Measurements from ENCODE around the gene IRAK3. TPM values are rescaled to one million over a fixed set of nuclear protein-coding genes. Genes with fewer than 3 reads are reported as not detected.

The IRAK3 gene
- total RNA-seq, 1 donor, result 3.6 TPM

GRCh38 chr12:66149702-66150398, 39.2 kb upstream of the IRAK3 start:
- TF ChIP-seq, protein P1, sequence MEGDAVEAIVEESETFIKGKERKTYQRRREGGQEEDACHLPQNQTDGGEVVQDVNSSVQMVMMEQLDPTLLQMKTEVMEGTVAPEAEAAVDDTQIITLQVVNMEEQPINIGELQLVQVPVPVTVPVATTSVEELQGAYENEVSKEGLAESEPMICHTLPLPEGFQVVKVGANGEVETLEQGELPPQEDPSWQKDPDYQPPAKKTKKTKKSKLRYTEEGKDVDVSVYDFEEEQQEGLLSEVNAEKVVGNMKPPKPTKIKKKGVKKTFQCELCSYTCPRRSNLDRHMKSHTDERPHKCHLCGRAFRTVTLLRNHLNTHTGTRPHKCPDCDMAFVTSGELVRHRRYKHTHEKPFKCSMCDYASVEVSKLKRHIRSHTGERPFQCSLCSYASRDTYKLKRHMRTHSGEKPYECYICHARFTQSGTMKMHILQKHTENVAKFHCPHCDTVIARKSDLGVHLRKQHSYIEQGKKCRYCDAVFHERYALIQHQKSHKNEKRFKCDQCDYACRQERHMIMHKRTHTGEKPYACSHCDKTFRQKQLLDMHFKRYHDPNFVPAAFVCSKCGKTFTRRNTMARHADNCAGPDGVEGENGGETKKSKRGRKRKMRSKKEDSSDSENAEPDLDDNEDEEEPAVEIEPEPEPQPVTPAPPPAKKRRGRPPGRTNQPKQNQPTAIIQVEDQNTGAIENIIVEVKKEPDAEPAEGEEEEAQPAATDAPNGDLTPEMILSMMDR (IDR thresholded peaks at IDR 0.05; ENCODE audit: extremely low read depth, low read depth, low read length), result peak; percentile 14
- H3K4me1 ChIP-seq (ENCODE audit: insufficient read depth, low read length), result peaks cover 9% of the 10 kb centered on the region
- no peak overlapping the region for H3K27ac ChIP-seq (ENCODE audit: low read depth, low read length)
- H3K27me3 ChIP-seq (ENCODE audit: insufficient read depth, low read length), result no peaks in the 10 kb centered on the region
- peaks cover 10% of the 10 kb centered on the region for H3K79me2 ChIP-seq (ENCODE audit: insufficient read depth, low read length)
- no peak for DNase-seq (ENCODE audit: insufficient read length, low spot score, missing footprints)
- H4K20me1 ChIP-seq (ENCODE audit: insufficient read depth, low read length), result peaks cover under 1% of the 10 kb centered on the region
- no peak overlapping the region for H3K4me2 ChIP-seq (ENCODE audit: insufficient read depth, low read length)
- H3K9me3 ChIP-seq (ENCODE audit: low read depth, low read length), result no peaks in the 10 kb centered on the region
- H3K36me3 ChIP-seq (ENCODE audit: insufficient read depth, low read length), result no peaks in the 10 kb centered on the region
- no peak overlapping the region for H3K4me3 ChIP-seq (ENCODE audit: insufficient read depth, low read length)
- H2AFZ ChIP-seq (ENCODE audit: low read length), result no peak overlapping the region

DNA sequence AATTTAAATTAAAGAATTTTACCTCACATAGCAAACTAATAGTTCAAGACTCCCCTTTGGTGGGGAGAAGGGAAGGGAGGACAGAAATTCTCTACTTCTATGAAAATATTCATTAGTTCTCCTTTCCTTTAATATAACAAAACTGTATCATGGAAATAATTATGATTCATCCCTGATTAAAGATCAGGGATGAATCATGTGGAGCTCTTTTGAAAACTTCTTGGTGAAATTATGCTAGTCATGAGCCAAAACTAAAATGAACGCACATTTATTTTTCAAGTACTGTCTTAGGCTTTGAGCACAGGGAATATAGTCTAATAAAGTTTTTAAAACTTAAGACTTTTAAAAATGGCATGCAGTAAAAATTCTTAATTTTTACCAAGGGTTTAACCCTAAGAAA, 36.3 kb upstream of the IRAK3 start:
- Histone ChIP-seq H4K20me1 (ENCODE audit: insufficient read depth, low read length) (peaks cover 5% of the 10 kb centered on the region), H3K27me3 (ENCODE audit: insufficient read depth, low read length) (no peaks in the 10 kb centered on the region), H3K4me3 (ENCODE audit: insufficient read depth, low read length) (no peak overlapping the region), H3K4me1 (ENCODE audit: insufficient read depth, low read length) (peaks cover 9% of the 10 kb centered on the region), H3K4me2 (ENCODE audit: insufficient read depth, low read length) (peak overlapping the region; percentile 18), H2AFZ (ENCODE audit: low read length) (no peak overlapping the region), H3K36me3 (ENCODE audit: insufficient read depth, low read length) (no peaks in the 10 kb centered on the region), H3K9me3 (ENCODE audit: low read depth, low read length) (no peaks in the 10 kb centered on the region), H3K27ac (ENCODE audit: low read depth, low read length) (peak overlapping the region; percentile 67), H3K79me2 (ENCODE audit: insufficient read depth, low read length) (peaks cover 35% of the 10 kb centered on the region)
- TF ChIP-seq, protein P1 (IDR thresholded peaks at IDR 0.05; ENCODE audit: extremely low read depth, low read depth, low read length), result no peak
- DNase-seq (ENCODE audit: insufficient read length, low spot score, missing footprints), result no peak

GRCh38 chr12:66154776-66155175, 34.2 kb upstream of the IRAK3 start:
- no peak for DNase-seq (ENCODE audit: insufficient read length, low spot score, missing footprints)
- H3K36me3 ChIP-seq (ENCODE audit: insufficient read depth, low read length), result peaks cover 9% of the 10 kb centered on the region
- H2AFZ ChIP-seq (ENCODE audit: low read length), result no peak overlapping the region
- no peak overlapping the region for H3K4me3 ChIP-seq (ENCODE audit: insufficient read depth, low read length)
- H3K4me2 ChIP-seq (ENCODE audit: insufficient read depth, low read length), result no peak overlapping the region
- H3K4me1 ChIP-seq (ENCODE audit: insufficient read depth, low read length), result peaks cover 9% of the 10 kb centered on the region
- no peaks in the 10 kb centered on the region for H3K27me3 ChIP-seq (ENCODE audit: insufficient read depth, low read length)
- H3K9me3 ChIP-seq (ENCODE audit: low read depth, low read length), result no peaks in the 10 kb centered on the region
- peaks cover 50% of the 10 kb centered on the region for H3K79me2 ChIP-seq (ENCODE audit: insufficient read depth, low read length)
- TF ChIP-seq, protein P1 (IDR thresholded peaks at IDR 0.05; ENCODE audit: extremely low read depth, low read depth, low read length), result no peak
- peaks cover 12% of the 10 kb centered on the region for H4K20me1 ChIP-seq (ENCODE audit: insufficient read depth, low read length)
- H3K27ac ChIP-seq (ENCODE audit: low read depth, low read length), result no peak overlapping the region

GRCh38 chr12:66156654-66157053, 32.4 kb upstream of the IRAK3 start:
- Histone ChIP-seq H3K36me3 (ENCODE audit: insufficient read depth, low read length) (peaks cover 11% of the 10 kb centered on the region), H3K27ac (ENCODE audit: low read depth, low read length) (no peak overlapping the region), H2AFZ (ENCODE audit: low read length) (no peak overlapping the region), H3K4me1 (ENCODE audit: insufficient read depth, low read length) (peaks cover 9% of the 10 kb centered on the region), H3K9me3 (ENCODE audit: low read depth, low read length) (no peaks in the 10 kb centered on the region), H4K20me1 (ENCODE audit: insufficient read depth, low read length) (peaks cover 13% of the 10 kb centered on the region), H3K4me3 (ENCODE audit: insufficient read depth, low read length) (no peak overlapping the region), H3K4me2 (ENCODE audit: insufficient read depth, low read length) (no peak overlapping the region), H3K27me3 (ENCODE audit: insufficient read depth, low read length) (no peaks in the 10 kb centered on the region), H3K79me2 (ENCODE audit: insufficient read depth, low read length) (peaks cover 65% of the 10 kb centered on the region)
- TF ChIP-seq, protein P1 (IDR thresholded peaks at IDR 0.05; ENCODE audit: extremely low read depth, low read depth, low read length), result no peak
- DNase-seq (ENCODE audit: insufficient read length, low spot score, missing footprints), result no peak

All from osteoblast (primary cell).